Neural cell (in vitro differentiated cells): ENCODE data around the gene ACAA2.

Experiments used
- CTCF ChIP-seq: fragments of 450-650 bp; IDR thresholded peaks from 2 replicates; pipeline ENCODE4 v1.5.1; 2014; ENCODE audit warnings: antibody characterized with exemption, mild to moderate bottlenecking, moderate library complexity; ENCODE audit not compliant: poor library complexity, severe bottlenecking
- EP300 ChIP-seq: fragments of 450-650 bp; conservative IDR thresholded peaks from 2 replicates; pipeline ENCODE4 v1.6.1; 2014; ENCODE audit warnings: antibody characterized with exemption, mild to moderate bottlenecking, moderate library complexity; ENCODE audit not compliant: poor library complexity, severe bottlenecking
- EZH2 ChIP-seq: fragments of 200-600, 300-800 bp; shearing (Covaris generic), sonication (generic); IDR thresholded peaks from 2 replicates; pipeline ENCODE4 v1.6.1; 2014; ENCODE audit warnings: antibody characterized with exemption, low read length, borderline replicate concordance, mild to moderate bottlenecking; ENCODE audit not compliant: insufficient read depth, poor library complexity, severe bottlenecking
- MXI1 ChIP-seq: fragments of 450-650 bp; conservative IDR thresholded peaks from 2 replicates; pipeline ENCODE4 v1.6.1; 2014; ENCODE audit warnings: antibody characterized with exemption, mild to moderate bottlenecking; ENCODE audit not compliant: poor library complexity, severe bottlenecking
- POLR2AphosphoS5 ChIP-seq: IDR thresholded peaks from 2 replicates; pipeline ENCODE4 v1.6.1; 2012
- RAD21 ChIP-seq: fragments of 450-650 bp; conservative IDR thresholded peaks from 2 replicates; pipeline ENCODE4 v1.6.1; 2014; ENCODE audit warnings: antibody characterized with exemption, mild to moderate bottlenecking, moderate library complexity
- REST ChIP-seq: IDR thresholded peaks from 2 replicates; pipeline ENCODE4 v1.6.1; 2012; ENCODE audit warnings: borderline replicate concordance
- SMC3 ChIP-seq: fragments of 450-650 bp; conservative IDR thresholded peaks from 2 replicates; pipeline ENCODE4 v1.6.1; 2014; ENCODE audit warnings: antibody characterized with exemption, mild to moderate bottlenecking, moderate library complexity; ENCODE audit not compliant: poor library complexity
- TAF1 ChIP-seq: IDR thresholded peaks from 2 replicates; pipeline ENCODE4 v1.6.1; 2012; ENCODE audit warnings: low read depth

GRCh38 chr18:49854681-49855080, 41.3 kb upstream of the ACAA2 start:
- TF ChIP-seq REST, result no peak
- TF ChIP-seq CTCF, result no peak
- no peak for TF ChIP-seq SMC3
- no peak for TF ChIP-seq MXI1
- no peak for TF ChIP-seq TAF1
- no peak for TF ChIP-seq POLR2AphosphoS5
- TF ChIP-seq EP300, result no peak
- no peak for TF ChIP-seq RAD21
- TF ChIP-seq EZH2, result no peak
